Activated T-helper 17 cell treated with anti-CD3 and anti-CD28 coated beads, Interleukin-2, amount 50 U/mL, for 72 hours (primary cell): ENCODE measurements around the gene CCSER1. TPM values are rescaled to one million over a fixed set of nuclear protein-coding genes. Genes with fewer than 3 reads are reported as not detected.

Experiments used
- ATAC-seq: fragments of 150-1000 bp; cut with Tn5 transposase; replicated peaks from 2 replicates; pipeline ENCODE4 v1.10.0; 2021; ENCODE audit warnings: mild to moderate bottlenecking, moderate library complexity
- H3K27ac Mint-ChIP-seq: one replicate; pipeline ENCODE4 v1.8.0; 2022; ENCODE audit warnings: mixed read lengths
- H3K27me3 Mint-ChIP-seq: one replicate; pipeline ENCODE4 v1.8.0; 2022; ENCODE audit warnings: mixed read lengths
- H3K36me3 Mint-ChIP-seq: one replicate; pipeline ENCODE4 v1.8.0; 2022; ENCODE audit warnings: low read depth, mild to moderate bottlenecking, mixed read lengths
- H3K4me1 Mint-ChIP-seq: one replicate; pipeline ENCODE4 v1.8.0; 2022; ENCODE audit warnings: mixed read lengths
- H3K4me3 Mint-ChIP-seq: one replicate; pipeline ENCODE4 v1.8.0; 2022; ENCODE audit warnings: mild to moderate bottlenecking, mixed read lengths
- H3K9me3 Mint-ChIP-seq: one replicate; pipeline ENCODE4 v1.8.0; 2022; ENCODE audit warnings: mixed read lengths
- total RNA-seq, 2 donors: library from RNA; stranded (reverse); gene quantifications; one replicate each; pipeline ENCODE4 v1.2.3, GENCODE V29; 2022

CCSER1 gene
- total RNA-seq, 2 donors from 2014 or later: 0.64 to 0.78 TPM

GRCh38 chr4:90536408-90536807 lies 409.2 kb downstream of the CCSER1 start:
- Mint-ChIP-seq H3K4me3 (no peak overlapping the region), H3K9me3 (no peaks in the 10 kb centered on the region), H3K4me1 (no peaks in the 10 kb centered on the region), H3K36me3 (no peaks in the 10 kb centered on the region), H3K27ac (no peak overlapping the region), H3K27me3 (no peaks in the 10 kb centered on the region)
- no peak for ATAC-seq

GRCh38 chr4:90537491-90537890 lies 410.3 kb downstream of the CCSER1 start:
- Mint-ChIP-seq H3K27me3 (no peaks in the 10 kb centered on the region), H3K27ac (no peak overlapping the region), H3K9me3 (no peaks in the 10 kb centered on the region), H3K4me3 (no peak overlapping the region), H3K4me1 (no peaks in the 10 kb centered on the region), H3K36me3 (no peaks in the 10 kb centered on the region)
- ATAC-seq: no peak

- Mint-ChIP-seq H3K27ac (no peak overlapping the region), H3K4me1 (no peaks in the 10 kb centered on the region), H3K27me3 (no peaks in the 10 kb centered on the region), H3K36me3 (no peaks in the 10 kb centered on the region), H3K4me3 (no peak overlapping the region), H3K9me3 (no peaks in the 10 kb centered on the region)
- ATAC-seq: no peak
Measured at GRCh38 chr4:90540536-90540935, 413.3 kb downstream of the CCSER1 start.

- Mint-ChIP-seq H3K36me3 (no peaks in the 10 kb centered on the region), H3K4me1 (no peaks in the 10 kb centered on the region), H3K9me3 (no peaks in the 10 kb centered on the region), H3K27me3 (no peaks in the 10 kb centered on the region), H3K4me3 (no peak overlapping the region), H3K27ac (no peak overlapping the region)
- no peak for ATAC-seq
Measured at GRCh38 chr4:90542216-90542615, 415.0 kb downstream of the CCSER1 start.

- H3K4me1 Mint-ChIP-seq: no peaks in the 10 kb centered on the region
- no peak overlapping the region for H3K4me3 Mint-ChIP-seq
- no peak overlapping the region for H3K27ac Mint-ChIP-seq
- no peaks in the 10 kb centered on the region for H3K27me3 Mint-ChIP-seq
- no peak for ATAC-seq
- H3K9me3 Mint-ChIP-seq: no peaks in the 10 kb centered on the region
- no peaks in the 10 kb centered on the region for H3K36me3 Mint-ChIP-seq
Measured at GRCh38 chr4:90543419-90544170, 416.4 kb downstream of the CCSER1 start.

GRCh38 chr4:90544532-90545045 lies 417.4 kb downstream of the CCSER1 start:
- Mint-ChIP-seq H3K27ac (no peak overlapping the region), H3K4me1 (no peaks in the 10 kb centered on the region), H3K4me3 (no peak overlapping the region), H3K9me3 (no peaks in the 10 kb centered on the region), H3K36me3 (no peaks in the 10 kb centered on the region), H3K27me3 (no peaks in the 10 kb centered on the region)
- ATAC-seq: no peak

GRCh38 chr4:90545380-90545779 lies 418.2 kb downstream of the CCSER1 start:
- Mint-ChIP-seq H3K27ac (no peak overlapping the region), H3K4me1 (no peaks in the 10 kb centered on the region), H3K9me3 (no peaks in the 10 kb centered on the region), H3K36me3 (no peaks in the 10 kb centered on the region), H3K4me3 (no peak overlapping the region), H3K27me3 (no peaks in the 10 kb centered on the region)
- ATAC-seq: no peak

- no peak overlapping the region for H3K27ac Mint-ChIP-seq
- H3K27me3 Mint-ChIP-seq: no peaks in the 10 kb centered on the region
- no peaks in the 10 kb centered on the region for H3K4me1 Mint-ChIP-seq
- ATAC-seq: peak; percentile 38
- no peaks in the 10 kb centered on the region for H3K9me3 Mint-ChIP-seq
- H3K4me3 Mint-ChIP-seq: no peak overlapping the region
- no peaks in the 10 kb centered on the region for H3K36me3 Mint-ChIP-seq
Measured at GRCh38 chr4:90546114-90546513, 418.9 kb downstream of the CCSER1 start.

- no peak overlapping the region for H3K27ac Mint-ChIP-seq
- H3K9me3 Mint-ChIP-seq: no peaks in the 10 kb centered on the region
- no peak for ATAC-seq
- H3K36me3 Mint-ChIP-seq: no peaks in the 10 kb centered on the region
- H3K4me3 Mint-ChIP-seq: no peak overlapping the region
- H3K27me3 Mint-ChIP-seq: no peaks in the 10 kb centered on the region
- H3K4me1 Mint-ChIP-seq: no peaks in the 10 kb centered on the region
Measured at GRCh38 chr4:90570615-90571014, 443.4 kb downstream of the CCSER1 start.

- ATAC-seq: no peak
- H3K36me3 Mint-ChIP-seq: no peaks in the 10 kb centered on the region
- H3K4me1 Mint-ChIP-seq: no peaks in the 10 kb centered on the region
- H3K27me3 Mint-ChIP-seq: no peaks in the 10 kb centered on the region
- H3K4me3 Mint-ChIP-seq: no peak overlapping the region
- H3K27ac Mint-ChIP-seq: no peak overlapping the region
- H3K9me3 Mint-ChIP-seq: no peaks in the 10 kb centered on the region
Measured at GRCh38 chr4:90572996-90573395, 445.8 kb downstream of the CCSER1 start.

- Mint-ChIP-seq H3K27ac (no peak overlapping the region), H3K27me3 (no peaks in the 10 kb centered on the region), H3K4me3 (no peak overlapping the region), H3K4me1 (no peaks in the 10 kb centered on the region), H3K36me3 (no peaks in the 10 kb centered on the region), H3K9me3 (no peaks in the 10 kb centered on the region)
- no peak for ATAC-seq
Measured at GRCh38 chr4:90575371-90575770, 448.2 kb downstream of the CCSER1 start.

GRCh38 chr4:90580326-90580725 lies 453.1 kb downstream of the CCSER1 start:
- H3K27me3 Mint-ChIP-seq: no peaks in the 10 kb centered on the region
- H3K9me3 Mint-ChIP-seq: no peaks in the 10 kb centered on the region
- ATAC-seq: no peak
- no peaks in the 10 kb centered on the region for H3K36me3 Mint-ChIP-seq
- no peak overlapping the region for H3K27ac Mint-ChIP-seq
- no peaks in the 10 kb centered on the region for H3K4me1 Mint-ChIP-seq
- H3K4me3 Mint-ChIP-seq: no peak overlapping the region

GRCh38 chr4:90582087-90582486 lies 454.9 kb downstream of the CCSER1 start:
- H3K4me3 Mint-ChIP-seq: no peak overlapping the region
- H3K36me3 Mint-ChIP-seq: no peaks in the 10 kb centered on the region
- H3K27me3 Mint-ChIP-seq: no peaks in the 10 kb centered on the region
- no peaks in the 10 kb centered on the region for H3K4me1 Mint-ChIP-seq
- H3K9me3 Mint-ChIP-seq: no peaks in the 10 kb centered on the region
- no peak for ATAC-seq
- H3K27ac Mint-ChIP-seq: no peak overlapping the region

GRCh38 chr4:90584051-90584450 lies 456.9 kb downstream of the CCSER1 start:
- Mint-ChIP-seq H3K27me3 (no peaks in the 10 kb centered on the region), H3K9me3 (no peaks in the 10 kb centered on the region), H3K4me3 (no peak overlapping the region), H3K36me3 (no peaks in the 10 kb centered on the region), H3K4me1 (no peaks in the 10 kb centered on the region), H3K27ac (no peak overlapping the region)
- ATAC-seq: no peak

- no peak for ATAC-seq
- Mint-ChIP-seq H3K4me3 (no peak overlapping the region), H3K4me1 (no peaks in the 10 kb centered on the region), H3K27ac (no peak overlapping the region), H3K36me3 (no peaks in the 10 kb centered on the region), H3K9me3 (no peaks in the 10 kb centered on the region), H3K27me3 (no peaks in the 10 kb centered on the region)
Measured at GRCh38 chr4:90585961-90586360, 458.8 kb downstream of the CCSER1 start.
